DOHH2 (cell line): ENCODE results near the gene PTPN12.

Experiments used
- EZH2phosphoT487 ChIP-seq: fragments of 200-600 bp; sonication (generic); IDR thresholded peaks from 2 replicates; pipeline ENCODE4 v1.6.1; 2017; ENCODE audit warnings: borderline replicate concordance, mild to moderate bottlenecking, antibody characterized with exemption, low read length, moderate library complexity, mixed read lengths
- TF ChIP-seq, protein P1 (sequence below): fragments of 200-600 bp; sonication (generic); IDR thresholded peaks from one replicate; pipeline ENCODE4 v1.5.1; 2014; ENCODE audit warnings: antibody characterized with exemption, mild to moderate bottlenecking, low read depth, low read length; ENCODE audit not compliant: poor library complexity, severe bottlenecking

DNA sequence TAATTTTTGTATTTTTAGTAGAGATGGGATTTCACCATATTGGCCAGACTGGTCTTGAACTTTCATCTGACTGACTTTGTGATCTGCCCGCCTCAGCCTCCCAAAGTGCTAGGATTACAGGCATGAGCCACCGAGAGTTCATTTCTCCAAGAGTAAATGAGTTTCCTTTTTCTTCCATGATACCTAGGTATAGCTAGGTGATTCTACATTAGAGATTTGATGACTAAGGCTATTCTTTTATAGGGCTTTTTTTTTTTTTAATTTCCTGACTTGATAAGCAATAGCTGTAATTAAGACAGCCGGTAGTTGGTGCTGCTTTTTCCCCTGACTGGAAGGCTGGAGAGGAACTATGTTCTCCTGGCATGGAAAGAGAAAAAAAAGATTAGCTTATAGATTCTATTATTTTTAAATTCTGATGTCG is 3.3 kb downstream of the PTPN12 start:
- TF ChIP-seq, protein P1, sequence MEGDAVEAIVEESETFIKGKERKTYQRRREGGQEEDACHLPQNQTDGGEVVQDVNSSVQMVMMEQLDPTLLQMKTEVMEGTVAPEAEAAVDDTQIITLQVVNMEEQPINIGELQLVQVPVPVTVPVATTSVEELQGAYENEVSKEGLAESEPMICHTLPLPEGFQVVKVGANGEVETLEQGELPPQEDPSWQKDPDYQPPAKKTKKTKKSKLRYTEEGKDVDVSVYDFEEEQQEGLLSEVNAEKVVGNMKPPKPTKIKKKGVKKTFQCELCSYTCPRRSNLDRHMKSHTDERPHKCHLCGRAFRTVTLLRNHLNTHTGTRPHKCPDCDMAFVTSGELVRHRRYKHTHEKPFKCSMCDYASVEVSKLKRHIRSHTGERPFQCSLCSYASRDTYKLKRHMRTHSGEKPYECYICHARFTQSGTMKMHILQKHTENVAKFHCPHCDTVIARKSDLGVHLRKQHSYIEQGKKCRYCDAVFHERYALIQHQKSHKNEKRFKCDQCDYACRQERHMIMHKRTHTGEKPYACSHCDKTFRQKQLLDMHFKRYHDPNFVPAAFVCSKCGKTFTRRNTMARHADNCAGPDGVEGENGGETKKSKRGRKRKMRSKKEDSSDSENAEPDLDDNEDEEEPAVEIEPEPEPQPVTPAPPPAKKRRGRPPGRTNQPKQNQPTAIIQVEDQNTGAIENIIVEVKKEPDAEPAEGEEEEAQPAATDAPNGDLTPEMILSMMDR: no peak
- TF ChIP-seq EZH2phosphoT487: no peak
